ENCODE data around the gene SETDB2.
"Not testable (repeated sequence)": the region's sequence is repeated elsewhere in the genome, so short reads cannot be mapped to it uniquely, and the experiment has no call there.

SETDB2 gene

DNA sequence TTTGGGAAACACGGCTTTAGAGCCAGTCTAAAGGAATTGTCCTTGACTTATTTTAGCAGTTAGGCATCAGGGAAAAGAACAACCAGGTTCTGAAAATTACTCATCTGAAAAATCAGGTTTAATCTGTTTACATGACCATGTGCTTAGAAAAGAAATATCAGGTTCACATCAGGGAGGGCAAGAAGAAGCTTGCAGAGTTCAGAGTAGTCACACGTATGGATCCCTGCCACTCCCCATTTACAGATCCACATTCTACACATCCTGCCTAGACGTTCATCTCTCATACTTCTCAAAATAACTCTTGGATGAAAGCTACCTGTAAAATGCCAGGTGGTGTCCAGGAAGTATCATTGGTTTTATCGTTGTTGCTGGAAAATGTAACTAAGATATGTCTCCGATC, 37.7 kb downstream of the SETDB2 start:
- no peak for DNase-seq (ENCODE audit: extremely low read depth, low read depth)
- no peak overlapping the region for H3K4me3 ChIP-seq (replicated peaks; ENCODE audit: low read depth, low read length)
- TF ChIP-seq, protein P1, sequence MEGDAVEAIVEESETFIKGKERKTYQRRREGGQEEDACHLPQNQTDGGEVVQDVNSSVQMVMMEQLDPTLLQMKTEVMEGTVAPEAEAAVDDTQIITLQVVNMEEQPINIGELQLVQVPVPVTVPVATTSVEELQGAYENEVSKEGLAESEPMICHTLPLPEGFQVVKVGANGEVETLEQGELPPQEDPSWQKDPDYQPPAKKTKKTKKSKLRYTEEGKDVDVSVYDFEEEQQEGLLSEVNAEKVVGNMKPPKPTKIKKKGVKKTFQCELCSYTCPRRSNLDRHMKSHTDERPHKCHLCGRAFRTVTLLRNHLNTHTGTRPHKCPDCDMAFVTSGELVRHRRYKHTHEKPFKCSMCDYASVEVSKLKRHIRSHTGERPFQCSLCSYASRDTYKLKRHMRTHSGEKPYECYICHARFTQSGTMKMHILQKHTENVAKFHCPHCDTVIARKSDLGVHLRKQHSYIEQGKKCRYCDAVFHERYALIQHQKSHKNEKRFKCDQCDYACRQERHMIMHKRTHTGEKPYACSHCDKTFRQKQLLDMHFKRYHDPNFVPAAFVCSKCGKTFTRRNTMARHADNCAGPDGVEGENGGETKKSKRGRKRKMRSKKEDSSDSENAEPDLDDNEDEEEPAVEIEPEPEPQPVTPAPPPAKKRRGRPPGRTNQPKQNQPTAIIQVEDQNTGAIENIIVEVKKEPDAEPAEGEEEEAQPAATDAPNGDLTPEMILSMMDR (IDR thresholded peaks at IDR 0.05; ENCODE audit: low read depth, low read length, missing control alignments), result no peak

DNA sequence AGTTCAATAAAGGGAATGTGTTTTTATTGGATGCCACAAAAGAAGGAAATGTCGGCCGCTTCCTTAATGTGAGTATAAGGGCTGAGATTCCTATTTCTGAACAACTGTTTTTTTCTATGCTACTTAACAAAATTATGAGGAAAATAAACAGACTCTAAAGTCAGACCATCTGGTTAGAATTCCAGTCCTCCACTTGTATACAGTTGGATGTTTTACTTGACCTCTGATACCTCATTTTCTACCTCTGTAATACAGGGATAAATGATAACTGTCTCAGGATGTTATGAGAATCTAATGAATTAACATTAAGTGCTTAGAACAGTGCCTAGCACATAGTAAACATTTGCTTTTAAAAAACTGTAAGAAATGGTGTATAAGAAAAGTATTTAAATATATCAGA, 44.5 kb downstream of the SETDB2 start:
- TF ChIP-seq, protein P1 (IDR thresholded peaks at IDR 0.05; ENCODE audit: low read depth, low read length, missing control alignments), result no peak
- DNase-seq (ENCODE audit: extremely low read depth, low read depth), result no peak
- no peak overlapping the region for H3K4me3 ChIP-seq (replicated peaks; ENCODE audit: low read depth, low read length)

DNA sequence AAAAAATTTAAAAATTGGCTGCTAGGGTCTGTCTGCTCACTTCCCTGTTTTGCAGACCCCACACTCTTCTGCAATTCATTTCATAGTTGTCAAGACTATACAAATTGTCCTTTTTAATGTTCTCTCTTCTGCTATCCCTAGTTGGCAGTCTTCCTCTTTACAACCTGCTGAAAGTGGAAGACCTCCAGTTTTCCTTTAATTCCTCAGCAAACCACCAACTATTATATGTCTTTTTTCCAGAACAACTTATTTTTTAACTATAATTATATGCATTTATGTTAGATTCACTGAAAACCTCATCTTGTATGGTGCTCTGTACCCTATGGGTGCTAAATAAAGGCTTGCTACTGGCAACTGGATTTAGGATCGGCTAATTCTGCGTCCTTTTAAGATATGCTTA, 50.6 kb downstream of the SETDB2 start:
- H3K4me3 ChIP-seq (replicated peaks; ENCODE audit: low read depth, low read length), result peak overlapping the region; percentile 51

DNA sequence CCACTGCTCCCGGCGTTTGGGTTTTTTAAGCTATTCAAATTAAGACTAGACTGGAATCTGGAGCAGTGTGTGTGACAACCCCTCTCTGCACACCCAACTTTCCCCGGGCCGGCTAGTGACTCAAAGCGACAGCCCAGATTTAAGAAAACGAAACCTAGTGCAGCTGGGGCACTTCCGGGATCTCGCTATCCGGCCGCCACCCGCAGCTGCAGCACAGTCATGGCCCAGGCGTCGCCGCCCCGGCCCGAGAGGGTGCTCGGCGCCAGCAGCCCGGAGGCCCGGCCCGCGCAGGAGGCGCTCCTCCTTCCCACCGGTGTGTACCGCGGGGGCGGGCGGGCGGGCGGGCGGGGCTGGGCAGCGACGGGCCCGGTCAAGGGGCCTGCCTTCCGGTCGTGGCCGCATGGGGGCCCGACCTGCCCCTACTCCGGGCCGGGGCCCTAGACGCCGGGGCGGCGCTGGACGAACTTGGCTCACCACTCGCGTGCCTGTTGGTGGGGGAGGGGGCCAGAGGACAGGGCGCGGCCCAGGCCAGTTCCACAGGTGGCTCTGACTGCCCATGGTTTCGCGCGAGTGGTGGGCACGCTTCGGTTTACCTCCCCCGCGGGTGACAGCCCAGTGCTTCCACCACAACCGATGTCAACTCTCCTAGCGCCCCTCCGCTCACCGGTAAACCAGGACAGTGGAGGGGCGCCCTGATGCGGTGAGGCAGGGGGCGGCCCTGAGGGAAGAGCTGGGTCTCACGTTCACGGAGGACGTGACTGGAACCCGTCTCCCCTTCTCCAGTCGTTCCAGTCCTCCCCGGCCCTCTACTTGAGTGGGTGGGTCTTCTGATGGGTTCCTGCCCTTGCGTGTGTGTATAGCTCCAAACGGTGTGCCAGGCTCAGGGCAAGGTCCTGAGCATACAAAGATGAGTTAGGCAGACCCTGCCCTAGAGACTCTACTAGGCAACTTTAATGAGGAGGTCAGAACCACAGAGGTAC, 52.0 kb downstream of the SETDB2 start, which contains the start of gene PHF11:
Gene PHF11, plus strand, starts transcription at position 171 of the 980 bp plus-strand sequence. Its CDS starts 49 bp downstream, at position 220.
- H3K4me3 ChIP-seq (replicated peaks; ENCODE audit: low read depth, low read length), result peak within 1 kb of the TSS; percentile 51
- TF ChIP-seq, protein P1 (IDR thresholded peaks at IDR 0.05; ENCODE audit: low read depth, low read length, missing control alignments), result no peak
- peak; percentile 38 for DNase-seq (ENCODE audit: extremely low read depth, low read depth)

More for the DNA sequence above, 50.6 kb downstream of the SETDB2 start:
- TF ChIP-seq, protein P1 (IDR thresholded peaks at IDR 0.05; ENCODE audit: low read depth, low read length, missing control alignments), result no peak
- DNase-seq (ENCODE audit: extremely low read depth, low read depth), result no peak

DNA sequence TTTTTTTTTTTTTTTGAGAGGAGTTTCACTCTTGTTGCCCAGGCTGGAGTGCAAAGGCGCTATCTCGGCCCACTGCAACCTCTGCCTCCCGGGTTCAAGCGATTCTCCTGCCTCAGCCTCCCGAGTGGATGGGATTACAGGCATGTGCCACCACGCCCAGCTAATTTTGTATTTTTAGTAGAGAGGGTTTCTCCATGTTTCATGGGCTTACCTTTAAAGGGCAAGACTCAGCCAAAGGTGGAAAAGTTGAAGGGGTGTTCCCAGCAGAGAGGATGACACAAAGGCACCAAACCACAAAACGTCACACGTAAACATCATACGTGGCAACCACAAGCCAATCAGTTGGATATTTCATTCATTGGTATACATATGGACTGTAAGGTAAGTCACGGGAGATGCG, 52.8 kb downstream of the SETDB2 start:
- DNase-seq (ENCODE audit: extremely low read depth, low read depth), result not testable (repeated sequence)
- H3K4me3 ChIP-seq (replicated peaks; ENCODE audit: low read depth, low read length), result peak overlapping the region; percentile 51; the same call in 1 of the 2 replicates

DNA sequence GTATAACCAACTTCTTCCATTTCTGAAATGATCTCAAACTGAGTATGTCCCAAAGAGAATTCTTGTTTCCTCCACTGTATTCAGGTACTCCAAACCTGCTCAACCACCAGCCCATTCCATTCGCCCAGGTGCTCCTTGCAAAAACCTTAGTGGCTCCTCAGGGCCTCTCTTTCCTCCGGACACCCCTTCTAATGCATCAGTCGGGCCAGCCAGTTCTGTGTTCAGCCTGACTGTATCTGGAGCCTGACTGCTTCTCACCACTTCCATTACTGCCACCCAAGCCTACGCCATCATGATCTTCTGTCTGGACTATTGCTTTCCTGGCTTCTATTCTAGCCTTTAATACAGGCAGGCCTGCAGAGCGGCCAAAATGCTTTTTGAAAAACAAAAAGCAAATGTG, 53.2 kb downstream of the SETDB2 start:
- no peak for DNase-seq (ENCODE audit: extremely low read depth, low read depth)
- no peak overlapping the region for H3K4me3 ChIP-seq (replicated peaks; ENCODE audit: low read depth, low read length)
- TF ChIP-seq, protein P1 (IDR thresholded peaks at IDR 0.05; ENCODE audit: low read depth, low read length, missing control alignments), result no peak

DNA sequence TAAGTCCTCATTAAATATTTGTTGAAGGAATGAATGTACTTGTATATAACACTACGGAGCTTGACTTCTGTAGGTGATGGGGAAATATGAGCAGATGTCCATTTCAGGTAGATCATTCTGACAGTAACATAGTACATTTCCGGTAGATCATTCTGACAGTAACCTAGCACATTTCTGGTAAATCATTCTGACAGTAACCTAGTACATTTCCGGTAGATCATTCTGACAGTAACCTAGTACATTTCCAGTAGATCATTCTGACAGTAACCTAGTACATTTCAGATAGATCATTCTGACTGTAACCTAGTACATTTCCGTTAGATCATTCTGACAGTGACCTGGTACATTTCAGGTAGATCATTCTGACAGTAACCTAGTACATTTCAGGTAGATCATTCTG, 54.1 kb downstream of the SETDB2 start:
- no peak for DNase-seq (ENCODE audit: extremely low read depth, low read depth)
- H3K4me3 ChIP-seq (replicated peaks; ENCODE audit: low read depth, low read length), result no peak overlapping the region
- TF ChIP-seq, protein P1 (IDR thresholded peaks at IDR 0.05; ENCODE audit: low read depth, low read length, missing control alignments), result no peak
